CD14-positive monocyte (primary cell): ENCODE measurements around the gene ATG16L2. TPM values are rescaled to one million over a fixed set of nuclear protein-coding genes. Genes with fewer than 3 reads are reported as not detected.
"Not testable (repeated sequence)": the region's sequence is repeated elsewhere in the genome, so short reads cannot be mapped to it uniquely, and the experiment has no call there.

ENCODE experiments used
- DNase-seq, 3 donors: peaks; one replicate each; pipeline ENCODE4 v3.0.0-alpha.2; 2011 to 2022
- H2AFZ ChIP-seq: 2 replicates; pipeline ENCODE4 v1.6.0; 2012; ENCODE audit warnings: mild to moderate bottlenecking, low read depth, low read length, inconsistent platforms; ENCODE audit not compliant: insufficient read depth, poor library complexity, severe bottlenecking
- H3K27ac ChIP-seq, 2 donors: 1 replicate in 1 of 2; 2 replicates in 1 of 2; pipeline ENCODE4 v1.5.1; 2012 to 2013; ENCODE audit warnings: low read length in 2 of 2, control low read depth in 1 of 2, inconsistent platforms in 1 of 2, low read depth in 1 of 2, mild to moderate bottlenecking in 1 of 2
- H3K27me3 ChIP-seq, 2 donors: one replicate each; pipeline versions ENCODE4 v1.6.0 to v1.6.1; 2011 to 2013; ENCODE audit warnings: low read length in 2 of 2; ENCODE audit not compliant: control insufficient read depth in 2 of 2, insufficient read depth in 2 of 2
- H3K36me3 ChIP-seq, 2 donors: replicated peaks in 1 of 2; 1 replicate in 1 of 2; 2 replicates in 1 of 2; pipeline versions ENCODE4 v1.5.1 to v1.6.1; 2012 to 2013; ENCODE audit warnings: low read length in 2 of 2, control low read depth in 1 of 2, inconsistent platforms in 1 of 2, mild to moderate bottlenecking in 1 of 2; ENCODE audit not compliant: insufficient read depth in 2 of 2, control insufficient read depth in 1 of 2
- H3K4me1 ChIP-seq, 2 donors: 1 replicate in 1 of 2; 2 replicates in 1 of 2; pipeline versions ENCODE4 v1.5.1 to v1.6.1; 2012 to 2013; ENCODE audit warnings: low read length in 2 of 2, control low read depth in 1 of 2, inconsistent platforms in 1 of 2, mild to moderate bottlenecking in 1 of 2, moderate library complexity in 1 of 2; ENCODE audit not compliant: insufficient read depth in 2 of 2, control insufficient read depth in 1 of 2
- H3K4me2 ChIP-seq: replicated peaks from 2 replicates; pipeline ENCODE3; 2012; ENCODE audit warnings: low read length, moderate library complexity, mild to moderate bottlenecking; ENCODE audit not compliant: poor library complexity, severe bottlenecking; ENCODE audit errors: extremely low read depth
- H3K4me3 ChIP-seq, 3 experiments: fragments of 200-600 bp in 1 of 3; sonication (generic) in 1 of 3; replicated peaks in 1 of 3; 1 replicate in 2 of 3; 2 replicates in 1 of 3; pipeline ENCODE4 v1.5.1; 2011 to 2013; ENCODE audit warnings: low read length in 3 of 3, mild to moderate bottlenecking in 3 of 3, control low read depth in 2 of 3, low read depth in 2 of 3, inconsistent platforms in 1 of 3, moderate library complexity in 1 of 3
- H3K79me2 ChIP-seq: 2 replicates; pipeline ENCODE4 v1.6.0; 2012; ENCODE audit warnings: mild to moderate bottlenecking, control low read depth, inconsistent platforms, low read length, moderate library complexity; ENCODE audit not compliant: insufficient read depth
- H3K9ac ChIP-seq: 2 replicates; pipeline ENCODE4 v1.6.0; 2017; ENCODE audit warnings: low read length, mild to moderate bottlenecking; ENCODE audit not compliant: insufficient read depth, poor library complexity, severe bottlenecking
- H3K9me3 ChIP-seq, 2 donors: replicated peaks in 1 of 2; 1 replicate in 1 of 2; 2 replicates in 1 of 2; pipeline versions ENCODE4 v1.5.1 to v1.6.1; 2012 to 2013; ENCODE audit warnings: low read length in 2 of 2, control low read depth in 1 of 2; ENCODE audit not compliant: control insufficient read depth in 1 of 2, insufficient read depth in 1 of 2
- H4K20me1 ChIP-seq: 2 replicates; pipeline ENCODE4 v1.6.0; 2012; ENCODE audit warnings: mild to moderate bottlenecking, low read length, control low read depth, moderate library complexity; ENCODE audit not compliant: insufficient read depth
- H3K27ac Mint-ChIP-seq, 7 donors: one replicate each; pipeline ENCODE4 v1.8.0; 2020; ENCODE audit warnings: mild to moderate bottlenecking in 7 of 7, mixed read lengths in 7 of 7, moderate library complexity in 6 of 7, inconsistent platforms in 2 of 7
- H3K27me3 Mint-ChIP-seq, 3 donors: one replicate each; pipeline ENCODE4 v1.8.0; 2021 to 2022; ENCODE audit warnings: low read depth in 3 of 3, mild to moderate bottlenecking in 3 of 3, mixed read lengths in 3 of 3, moderate library complexity in 3 of 3, inconsistent platforms in 1 of 3
- H3K36me3 Mint-ChIP-seq, 2 donors: one replicate each; pipeline ENCODE4 v1.8.0; 2020; ENCODE audit warnings: mixed read lengths in 2 of 2, inconsistent platforms in 1 of 2, mild to moderate bottlenecking in 1 of 2
- H3K4me1 Mint-ChIP-seq: one replicate; pipeline ENCODE4 v1.8.0; 2020; ENCODE audit warnings: mild to moderate bottlenecking, mixed read lengths
- H3K4me3 Mint-ChIP-seq, 2 donors: one replicate each; pipeline ENCODE4 v1.8.0; 2020; ENCODE audit warnings: mild to moderate bottlenecking in 2 of 2, mixed read lengths in 2 of 2, moderate library complexity in 1 of 2
- H3K9me3 Mint-ChIP-seq, 7 donors: one replicate each; pipeline ENCODE4 v1.8.0; 2020 to 2022; ENCODE audit warnings: mixed read lengths in 7 of 7, mild to moderate bottlenecking in 6 of 7, moderate library complexity in 6 of 7, inconsistent platforms in 2 of 7
- WGBS: methylation state at CpG from one replicate; pipeline ENCODE4 v1.1.5; 2013; ENCODE audit warnings: missing lambda C conversion rate; ENCODE audit not compliant: insufficient coverage; 5-methylcytosine and 5-hydroxymethylcytosine counted together
- intact Hi-C, 2 donors: fragments of 100-400 bp; cut with micrococcal nuclease; formaldehyde crosslinking; loops; one replicate each; pipeline versions ENCODE4 v1.15.0 to v1.15.1; 2023
- polyA plus RNA-seq, 3 donors: library from polyadenylated mRNA; depleted of rRNA in 1 of 3; unstranded in 2 of 3; stranded (reverse) in 1 of 3; fragments of 300-500 nt in 2 of 3; fragments of >200 nt in 1 of 3; fragmentation: Illumina TruSeq in 2 of 3; gene quantifications; 1 replicate in 2 of 3; 2 replicates in 1 of 3; pipeline ENCODE4 v1.2.3, GENCODE V29; 2012 to 2021
- TF ChIP-seq, protein P1 (sequence below): fragments of 200-600 bp; IDR thresholded peaks from one replicate; pipeline ENCODE4 v1.8.0; 2022; ENCODE audit warnings: antibody characterized with exemption, mild to moderate bottlenecking

The ATG16L2 gene
- polyA plus RNA-seq, 3 donors: 36.9 to 975 (median 46.8) TPM

DNA sequence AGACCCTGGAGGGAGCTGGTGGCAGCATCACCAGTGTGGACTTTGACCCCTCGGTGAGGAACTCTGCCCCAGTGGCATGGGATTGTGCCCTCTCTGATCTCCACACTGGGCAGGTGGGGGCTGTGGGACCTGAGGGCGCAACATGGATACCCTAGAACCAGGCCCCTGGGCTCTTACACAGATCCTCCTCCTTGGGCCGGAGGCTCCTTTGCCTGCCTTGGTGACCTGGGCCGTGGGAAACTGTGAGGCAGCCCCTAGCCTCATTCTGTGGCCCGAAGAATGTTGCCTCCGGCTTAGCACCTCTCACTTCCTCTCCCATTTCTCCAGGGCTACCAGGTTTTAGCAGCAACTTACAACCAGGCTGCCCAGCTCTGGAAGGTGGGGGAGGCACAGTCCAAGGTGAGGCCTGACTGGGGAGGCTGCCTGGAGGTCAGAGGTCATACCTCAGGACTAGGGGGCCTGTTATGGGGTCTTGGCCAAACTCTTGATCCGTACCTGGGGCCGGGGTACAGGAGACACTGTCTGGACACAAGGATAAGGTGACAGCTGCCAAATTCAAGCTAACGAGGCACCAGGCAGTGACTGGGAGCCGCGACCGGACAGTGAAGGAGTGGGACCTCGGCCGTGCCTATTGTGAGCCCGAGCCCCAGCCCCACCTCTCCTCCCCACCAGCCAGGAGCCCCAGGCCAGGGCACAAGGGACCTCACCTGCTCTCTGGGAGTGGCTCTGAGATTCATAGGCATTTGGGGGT, 12.2 kb downstream of the ATG16L2 start:
- Histone ChIP-seq H3K9ac (no peak overlapping the region), H3K27ac (peak overlapping the region; percentile 63 to 77), H3K27me3 (no peaks in the 10 kb centered on the region), H3K79me2 (peaks cover 53% of the 10 kb centered on the region), H3K36me3 (peaks cover 89% of the 10 kb centered on the region in 2 donors), H3K4me1 (peaks cover 40 to 58% of the 10 kb centered on the region in 2 donors), H3K4me3 (no peak overlapping the region), H4K20me1 (peaks cover 94% of the 10 kb centered on the region), H3K9me3 (no peaks in the 10 kb centered on the region), H3K4me2 (no peak overlapping the region), H2AFZ (no peak overlapping the region)
- 95% methylated on average over 6 of the region's 15 CpGs for WGBS
- DNase-seq: no peak
- H3K36me3 Mint-ChIP-seq: peaks cover 68 to 92% of the 10 kb centered on the region in 2 donors
- peaks cover 46% of the 10 kb centered on the region for H3K4me1 Mint-ChIP-seq
- intact Hi-C loops: no loop called here
- no peak overlapping the region for H3K4me3 Mint-ChIP-seq
- peaks cover 0 to 2% (median 0%) of the 10 kb centered on the region in 3 donors for H3K27me3 Mint-ChIP-seq
- H3K27ac Mint-ChIP-seq: peak overlapping the region; percentile 8 to 93 (median 88)
- no peaks in the 10 kb centered on the region for H3K9me3 Mint-ChIP-seq
- TF ChIP-seq, protein P1, sequence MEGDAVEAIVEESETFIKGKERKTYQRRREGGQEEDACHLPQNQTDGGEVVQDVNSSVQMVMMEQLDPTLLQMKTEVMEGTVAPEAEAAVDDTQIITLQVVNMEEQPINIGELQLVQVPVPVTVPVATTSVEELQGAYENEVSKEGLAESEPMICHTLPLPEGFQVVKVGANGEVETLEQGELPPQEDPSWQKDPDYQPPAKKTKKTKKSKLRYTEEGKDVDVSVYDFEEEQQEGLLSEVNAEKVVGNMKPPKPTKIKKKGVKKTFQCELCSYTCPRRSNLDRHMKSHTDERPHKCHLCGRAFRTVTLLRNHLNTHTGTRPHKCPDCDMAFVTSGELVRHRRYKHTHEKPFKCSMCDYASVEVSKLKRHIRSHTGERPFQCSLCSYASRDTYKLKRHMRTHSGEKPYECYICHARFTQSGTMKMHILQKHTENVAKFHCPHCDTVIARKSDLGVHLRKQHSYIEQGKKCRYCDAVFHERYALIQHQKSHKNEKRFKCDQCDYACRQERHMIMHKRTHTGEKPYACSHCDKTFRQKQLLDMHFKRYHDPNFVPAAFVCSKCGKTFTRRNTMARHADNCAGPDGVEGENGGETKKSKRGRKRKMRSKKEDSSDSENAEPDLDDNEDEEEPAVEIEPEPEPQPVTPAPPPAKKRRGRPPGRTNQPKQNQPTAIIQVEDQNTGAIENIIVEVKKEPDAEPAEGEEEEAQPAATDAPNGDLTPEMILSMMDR: no peak

DNA sequence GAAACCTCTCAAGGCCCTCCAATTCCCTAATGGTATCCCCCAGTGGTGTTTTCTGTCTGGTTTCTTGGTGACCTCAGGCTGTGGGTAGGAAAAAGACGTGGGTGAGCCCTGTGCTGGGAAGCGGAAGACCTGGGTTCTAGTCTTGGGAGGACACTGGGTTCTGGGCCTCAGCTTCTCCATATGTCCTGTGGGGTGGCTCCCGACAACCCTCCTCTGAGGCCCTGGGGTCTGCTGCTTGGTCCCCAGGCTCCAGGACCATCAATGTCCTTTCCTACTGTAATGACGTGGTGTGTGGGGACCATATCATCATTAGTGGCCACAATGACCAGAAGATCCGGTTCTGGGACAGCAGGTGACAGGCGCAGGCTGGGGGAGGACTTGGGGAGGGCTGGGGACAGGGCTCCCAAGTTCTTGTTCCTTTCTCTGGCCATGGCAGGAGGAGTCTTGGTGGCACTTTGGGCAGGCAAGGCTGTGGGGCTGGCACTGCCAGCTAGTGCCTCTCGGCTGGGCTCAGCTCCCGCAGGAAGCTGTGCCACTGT, 12.8 kb downstream of the ATG16L2 start:
- Mint-ChIP-seq H3K4me3 (no peak overlapping the region), H3K9me3 (no peaks in the 10 kb centered on the region), H3K4me1 (peaks cover 50% of the 10 kb centered on the region), H3K27me3 (peaks cover 0 to 2% (median 0%) of the 10 kb centered on the region in 3 donors), H3K36me3 (peaks cover 73 to 96% of the 10 kb centered on the region in 2 donors), H3K27ac (peak overlapping the region; percentile 88 to 93 (median 92))
- peaks cover 94% of the 10 kb centered on the region for H4K20me1 ChIP-seq
- H3K36me3 ChIP-seq: peaks cover 90 to 93% of the 10 kb centered on the region in 2 donors
- no peaks in the 10 kb centered on the region for H3K9me3 ChIP-seq
- no peaks in the 10 kb centered on the region for H3K27me3 ChIP-seq
- peak overlapping the region; percentile 2 for H3K4me2 ChIP-seq
- peaks cover 37 to 51% of the 10 kb centered on the region in 2 donors for H3K4me1 ChIP-seq
- peak overlapping the region in 1 of 3 experiments; percentile 14 for H3K4me3 ChIP-seq
- H2AFZ ChIP-seq: no peak overlapping the region
- 82% methylated on average over 3 of the region's 8 CpGs for WGBS
- no peak for DNase-seq
- intact Hi-C loops: no loop called here
- no peak overlapping the region for H3K9ac ChIP-seq
- peaks cover 51% of the 10 kb centered on the region for H3K79me2 ChIP-seq
- H3K27ac ChIP-seq: peak overlapping the region; percentile 63 to 77
- TF ChIP-seq, protein P1: no peak

- Histone ChIP-seq H3K36me3 (peaks cover 89 to 94% of the 10 kb centered on the region in 2 donors), H4K20me1 (peaks cover 94% of the 10 kb centered on the region), H3K4me1 (peaks cover 37 to 45% of the 10 kb centered on the region in 2 donors), H3K4me2 (peak overlapping the region; percentile 31), H3K79me2 (peaks cover 46% of the 10 kb centered on the region), H3K27ac (peak overlapping the region; percentile 63 to 77), H3K4me3 (peak overlapping the region in 1 of 3 experiments; percentile 14)
- H3K9me3 Mint-ChIP-seq, H2AFZ ChIP-seq, H3K9ac ChIP-seq, H3K27me3 ChIP-seq, intact Hi-C loops, H3K9me3 ChIP-seq, H3K27me3 Mint-ChIP-seq: not testable (repeated sequence)
- peaks cover 51% of the 10 kb centered on the region for H3K4me1 Mint-ChIP-seq
- peak overlapping the region; percentile 88 to 93 (median 92) for H3K27ac Mint-ChIP-seq
- peak overlapping the region; percentile 60 to 61 for H3K4me3 Mint-ChIP-seq
- WGBS: 48% methylated on average over 7 of the region's 11 CpGs
- peak in 2 of 3 donors; percentile 46 to 58 for DNase-seq
- peaks cover 74 to 96% of the 10 kb centered on the region in 2 donors for H3K36me3 Mint-ChIP-seq
Observed at GRCh38 chr11:72827656-72828055, 13.4 kb downstream of the ATG16L2 start.
